Measurements from ENCODE around the gene ZC3H4.

The ZC3H4 gene

DNA sequence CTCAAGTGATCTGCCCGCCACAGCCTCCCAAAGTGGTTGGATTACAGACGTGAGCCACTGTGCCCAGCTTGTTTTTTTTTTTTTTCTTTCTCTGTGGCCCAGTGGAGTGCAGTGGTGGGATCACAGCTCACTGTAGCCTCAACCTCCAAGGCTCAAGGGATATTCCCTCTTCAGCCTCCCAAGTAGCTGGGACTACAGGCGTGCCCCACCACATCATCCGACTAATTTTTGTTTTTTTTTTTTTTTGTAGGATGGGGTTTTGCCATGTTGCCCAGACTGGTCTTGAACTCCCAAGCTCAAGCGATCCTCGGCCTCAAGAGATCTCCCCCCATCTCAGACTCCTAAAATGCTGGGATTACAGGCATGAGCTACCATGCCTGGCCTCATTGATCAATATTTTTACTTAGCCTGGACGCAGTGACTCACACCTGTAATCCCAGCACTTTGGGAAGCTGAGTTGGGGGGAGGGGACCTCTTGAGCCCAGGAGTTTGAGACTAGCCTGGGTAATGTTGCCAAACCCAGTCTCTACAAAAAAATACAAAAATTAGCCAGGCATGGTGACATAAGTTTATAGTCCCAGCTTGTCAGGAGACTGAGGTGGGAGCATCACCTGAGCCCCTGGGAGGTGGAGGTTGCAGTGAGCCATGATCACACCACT is 18.7 kb upstream of the ZC3H4 start:
- no peak for DNase-seq

- peak; percentile 98 for DNase-seq
Observed at GRCh38 chr19:47130589-47131227, 17.1 kb upstream of the ZC3H4 start, which contains the start of gene SAE1. TSS of gene SAE1 (plus strand) at chr19:47130835. CDS start at chr19:47130931, 96 bp downstream.

DNA sequence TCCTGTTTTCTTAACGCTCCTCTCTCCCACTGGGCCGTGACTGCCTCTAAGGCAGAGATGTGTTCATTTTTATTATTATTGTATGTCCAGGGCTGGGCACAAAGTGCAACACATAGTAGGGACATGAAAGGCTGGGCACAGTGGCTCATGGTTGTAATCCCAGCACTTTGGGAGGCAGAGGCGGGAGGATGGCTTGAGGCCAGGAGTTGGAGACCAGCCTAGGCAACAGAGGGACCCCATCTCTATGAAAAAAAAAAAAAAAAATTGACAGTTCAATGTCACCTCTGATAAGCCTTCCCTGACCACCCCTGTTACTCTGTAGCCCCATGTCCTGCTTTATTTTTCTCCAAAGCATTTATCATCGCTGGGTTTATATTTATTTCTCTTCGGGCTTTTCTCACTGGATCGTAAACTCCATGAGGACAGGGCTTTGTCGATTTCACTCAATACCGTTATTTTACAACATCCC is 16.6 kb upstream of the ZC3H4 start:
- DNase-seq = no peak

- DNase-seq = no peak
Observed at GRCh38 chr19:47129579-47129978, 16.0 kb upstream of the ZC3H4 start.

GRCh38 chr19:47125669-47125938 is 12.0 kb upstream of the ZC3H4 start:
- DNase-seq = no peak

DNA sequence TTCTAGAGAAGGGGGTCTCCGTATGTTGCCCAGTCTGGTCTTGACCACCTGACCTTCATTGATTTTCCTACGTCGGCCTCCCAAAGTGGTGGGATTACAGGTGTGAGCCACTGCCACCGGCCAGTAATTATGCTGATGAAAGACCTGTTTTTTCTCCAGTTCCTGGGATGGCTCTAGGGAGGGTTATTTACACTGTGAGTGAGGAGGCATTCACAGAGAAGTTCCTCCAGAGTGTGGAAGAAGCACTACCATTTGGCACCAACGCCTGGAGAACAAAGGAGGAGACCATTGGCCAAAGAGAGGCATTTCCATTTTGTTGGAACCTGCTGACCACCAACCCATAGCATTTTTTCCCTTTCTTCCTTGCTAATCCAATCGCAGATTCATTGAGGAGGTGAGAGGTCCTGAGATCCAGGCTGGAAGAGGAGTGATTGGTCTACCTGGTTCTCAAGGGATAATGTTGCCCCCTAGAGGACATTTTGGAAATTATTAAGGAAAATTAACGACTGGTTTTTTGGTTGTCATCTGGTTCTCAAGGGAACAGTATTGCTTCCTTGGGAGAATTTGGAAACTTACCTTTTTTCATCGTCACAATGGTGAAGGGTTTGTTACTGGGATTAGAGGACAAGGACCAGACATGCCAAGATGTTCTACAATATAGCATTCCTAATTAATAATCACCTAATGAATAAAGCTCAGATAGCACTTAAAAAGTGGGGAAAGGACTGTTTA is 11.5 kb upstream of the ZC3H4 start:
- peak; percentile 69 to 76 for DNase-seq

DNA sequence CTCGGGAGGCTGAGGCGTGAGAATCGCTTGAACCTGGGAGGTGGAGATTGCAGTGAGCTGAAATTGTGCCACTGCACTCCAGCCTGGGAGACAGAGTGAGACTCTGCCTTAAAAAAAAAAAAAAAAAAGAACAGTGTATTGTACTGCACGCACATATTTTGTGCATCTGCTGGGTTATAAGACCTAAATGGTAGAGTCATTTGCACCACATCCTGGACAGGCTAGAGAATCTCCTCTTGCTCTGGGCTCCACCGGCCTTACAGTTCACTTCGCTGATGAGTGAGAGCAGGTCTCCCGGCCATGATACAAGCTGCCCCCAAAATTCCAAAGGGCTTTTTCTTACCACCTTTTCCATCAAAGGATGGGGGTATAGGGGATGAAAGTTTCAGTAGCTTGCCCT is 9.8 kb upstream of the ZC3H4 start:
- DNase-seq = no peak

DNA sequence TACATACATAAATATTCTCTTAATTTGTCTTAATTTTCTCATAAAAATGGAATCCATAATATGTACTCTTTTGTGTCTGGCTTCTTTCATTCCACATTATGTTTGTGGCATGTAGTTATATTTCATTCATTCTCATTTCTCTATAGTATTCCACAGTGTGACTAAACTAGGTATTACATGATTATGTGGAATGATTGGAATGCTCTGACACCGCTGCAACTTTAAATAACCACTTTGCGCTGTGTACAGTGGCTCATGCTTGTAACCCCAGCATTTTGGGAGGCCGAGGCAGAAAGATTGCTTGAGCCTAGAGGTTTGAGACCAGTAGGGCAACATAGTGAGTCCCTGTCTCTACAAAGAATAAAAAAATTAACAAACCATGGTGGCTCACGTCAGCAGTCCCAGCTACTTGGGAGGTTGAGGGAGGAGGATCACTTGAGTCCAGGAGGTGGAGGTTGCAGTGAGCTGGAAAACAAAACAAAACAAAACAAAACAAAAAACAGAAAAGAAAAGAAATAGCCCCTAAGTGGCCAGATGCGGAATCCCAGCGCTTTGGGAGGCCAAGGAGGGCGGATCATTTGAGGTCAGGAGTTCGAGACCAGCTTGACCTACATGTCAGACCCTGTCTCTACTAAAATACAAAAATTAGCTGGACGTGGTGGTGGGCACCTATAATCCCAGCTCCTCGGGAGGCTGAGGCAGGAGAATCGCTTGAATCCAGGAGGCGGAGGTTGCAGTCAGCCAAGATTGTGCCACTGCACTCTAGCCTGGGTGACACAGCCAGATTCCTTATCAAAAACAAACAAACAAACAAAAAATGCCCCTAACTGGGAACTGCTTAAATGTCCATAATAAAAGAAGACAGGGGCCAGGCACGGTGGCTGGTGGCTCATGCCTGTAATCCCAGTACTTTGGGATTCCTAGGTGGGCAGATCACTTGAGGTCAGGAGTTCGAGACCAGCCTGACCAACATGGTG is 9.1 kb upstream of the ZC3H4 start:
- DNase-seq = no peak

DNA sequence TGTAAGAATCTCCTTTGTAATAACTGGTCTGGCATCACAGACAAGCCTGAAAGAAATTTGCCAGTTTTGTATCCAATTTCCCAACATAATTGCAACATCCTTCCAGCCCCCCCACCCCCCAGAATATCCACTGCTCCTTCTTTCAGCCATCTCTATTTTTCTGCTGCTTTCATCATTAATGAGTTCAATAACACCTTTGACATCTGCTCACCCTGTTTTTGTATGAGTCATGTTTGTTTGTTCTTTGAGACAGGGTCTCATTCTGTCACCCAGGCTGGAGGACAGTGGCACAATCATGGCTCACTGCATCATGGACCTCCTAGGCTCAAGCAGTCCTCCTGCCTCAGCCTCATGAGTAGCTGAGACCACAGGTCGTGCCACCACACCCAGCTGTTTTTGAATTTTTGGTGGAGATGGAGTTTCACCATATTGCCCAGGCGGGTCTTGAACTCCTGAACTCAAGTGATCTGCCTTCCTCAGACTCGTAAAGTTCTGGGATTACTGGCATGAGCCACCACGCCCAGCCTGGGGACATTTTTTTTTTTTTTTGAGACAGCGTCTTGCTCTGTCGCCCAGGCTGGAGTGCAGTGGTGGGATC is 7.0 kb upstream of the ZC3H4 start:
- DNase-seq = no peak

GRCh38 chr19:47113850-47114651 is 475 bp upstream of the ZC3H4 start:
- DNase-seq = peak; percentile 38 to 40

DNA sequence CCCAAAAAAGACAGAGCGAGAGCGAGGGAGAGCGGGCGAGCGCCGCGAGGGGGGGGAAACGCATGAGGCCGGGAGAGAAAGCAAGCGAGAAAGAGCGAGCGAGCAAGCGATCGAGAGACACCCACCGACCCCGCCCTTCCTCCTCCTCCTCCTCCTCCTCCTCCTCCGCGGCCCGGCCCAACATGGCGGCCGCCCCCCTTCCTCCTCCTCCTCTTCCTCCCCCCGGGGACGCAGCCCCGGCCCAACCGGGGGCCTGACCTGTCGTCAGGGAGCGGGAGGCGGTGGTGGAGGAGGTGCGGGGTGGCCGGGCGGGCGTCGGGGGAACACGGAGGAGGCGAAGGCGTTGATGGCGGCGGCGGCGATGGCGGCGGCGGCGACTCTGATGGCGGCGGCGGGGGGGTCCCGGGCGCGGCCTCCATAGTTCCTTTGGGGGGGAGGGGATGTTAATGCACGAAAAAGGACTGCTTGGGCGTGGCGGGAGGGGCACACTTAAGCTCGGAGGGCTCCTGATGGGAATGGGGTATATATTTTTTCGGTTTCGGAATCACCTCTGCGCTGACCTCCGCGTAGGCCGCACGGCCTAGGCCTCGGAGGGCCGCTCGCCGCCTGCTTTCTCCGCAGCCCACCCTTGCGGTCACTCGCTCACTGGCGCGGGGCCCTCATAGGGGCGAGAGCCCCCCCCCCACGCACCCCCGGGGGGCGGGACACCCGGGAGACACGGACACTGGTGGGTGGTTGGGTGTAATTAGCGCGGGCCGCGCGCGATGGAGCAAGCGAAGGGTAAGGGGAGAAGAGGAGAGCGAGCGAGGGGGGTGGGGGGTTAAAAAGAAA is 1.2 kb downstream of the ZC3H4 start:
- DNase-seq = peak; percentile 39 to 56

DNA sequence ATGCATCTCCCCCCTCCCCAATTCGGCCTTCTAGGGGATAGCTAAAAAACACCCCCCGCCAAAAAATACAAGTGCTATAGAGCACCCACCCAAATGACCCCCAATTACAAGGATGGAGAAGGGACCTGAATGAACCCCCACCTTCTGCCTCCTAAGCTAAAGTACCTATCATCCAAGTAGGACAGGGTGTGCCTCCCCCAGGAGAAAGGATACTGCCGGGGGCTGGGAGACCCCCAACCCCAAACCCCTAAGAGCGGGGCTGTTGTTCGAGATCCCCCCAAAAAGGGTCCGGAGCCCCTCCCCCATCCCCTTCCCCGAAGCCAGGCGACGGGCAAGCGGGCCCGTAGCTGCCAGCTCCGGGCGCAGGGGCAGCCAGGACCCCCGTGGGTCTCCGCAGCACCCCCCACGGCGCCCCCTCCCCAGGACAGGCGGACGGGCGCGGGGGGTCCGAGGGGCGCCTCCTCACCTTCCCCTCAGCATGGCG is 1.9 kb downstream of the ZC3H4 start:
- no peak for DNase-seq

DNA sequence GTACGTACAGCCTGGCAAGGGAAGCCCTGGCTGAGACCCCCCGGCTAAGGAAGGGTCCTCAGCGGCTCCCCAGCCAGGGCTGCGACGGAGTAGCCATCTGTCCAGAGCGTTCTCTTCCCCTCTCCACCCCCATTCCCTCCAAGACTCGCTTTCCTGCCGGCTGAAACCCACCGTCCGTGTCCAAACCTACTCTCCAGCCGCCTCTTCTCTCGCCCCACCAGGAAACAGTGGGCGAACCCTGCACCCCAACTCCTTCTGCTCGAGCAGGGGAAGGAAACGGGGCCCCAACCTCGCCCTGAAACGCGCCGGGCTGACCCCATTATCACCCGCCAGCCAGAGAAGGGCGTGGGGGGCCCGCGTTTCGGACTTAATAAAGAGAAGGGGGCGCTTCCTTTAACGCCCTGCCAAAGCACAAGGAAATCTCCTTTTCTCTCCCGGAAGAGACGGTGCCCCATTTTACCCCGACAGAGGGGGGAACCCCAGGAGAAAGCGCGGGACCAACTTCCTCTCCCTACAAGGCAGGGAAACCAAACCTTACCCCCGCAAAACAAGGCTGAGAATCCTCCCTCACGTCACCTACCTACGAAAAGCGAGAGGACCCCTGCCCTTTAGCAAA is 2.5 kb downstream of the ZC3H4 start:
- DNase-seq = no peak

DNA sequence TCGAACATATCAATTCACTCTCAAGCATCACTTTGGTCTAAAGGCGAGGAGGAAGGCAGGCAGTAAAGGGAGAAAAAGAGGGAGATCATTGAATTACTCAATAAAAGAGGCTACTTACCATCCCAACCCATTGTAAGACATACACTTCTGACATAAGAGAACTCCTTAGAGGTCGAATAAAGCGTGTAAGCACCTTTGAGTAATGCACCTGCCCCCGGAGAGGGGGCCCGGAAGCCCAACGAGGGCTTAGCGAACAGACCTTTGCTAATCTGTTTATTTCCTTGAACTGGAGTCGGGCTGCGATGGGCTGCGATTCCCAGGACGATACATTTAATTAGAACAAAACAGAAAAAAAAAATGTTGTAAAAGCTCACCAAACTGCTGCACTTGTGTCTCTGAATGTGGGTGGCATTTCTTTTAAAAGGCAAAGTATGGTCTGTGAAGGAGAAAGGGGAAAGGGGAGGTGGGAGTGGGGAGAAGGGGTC is 3.0 kb downstream of the ZC3H4 start:
- no peak for DNase-seq

DNA sequence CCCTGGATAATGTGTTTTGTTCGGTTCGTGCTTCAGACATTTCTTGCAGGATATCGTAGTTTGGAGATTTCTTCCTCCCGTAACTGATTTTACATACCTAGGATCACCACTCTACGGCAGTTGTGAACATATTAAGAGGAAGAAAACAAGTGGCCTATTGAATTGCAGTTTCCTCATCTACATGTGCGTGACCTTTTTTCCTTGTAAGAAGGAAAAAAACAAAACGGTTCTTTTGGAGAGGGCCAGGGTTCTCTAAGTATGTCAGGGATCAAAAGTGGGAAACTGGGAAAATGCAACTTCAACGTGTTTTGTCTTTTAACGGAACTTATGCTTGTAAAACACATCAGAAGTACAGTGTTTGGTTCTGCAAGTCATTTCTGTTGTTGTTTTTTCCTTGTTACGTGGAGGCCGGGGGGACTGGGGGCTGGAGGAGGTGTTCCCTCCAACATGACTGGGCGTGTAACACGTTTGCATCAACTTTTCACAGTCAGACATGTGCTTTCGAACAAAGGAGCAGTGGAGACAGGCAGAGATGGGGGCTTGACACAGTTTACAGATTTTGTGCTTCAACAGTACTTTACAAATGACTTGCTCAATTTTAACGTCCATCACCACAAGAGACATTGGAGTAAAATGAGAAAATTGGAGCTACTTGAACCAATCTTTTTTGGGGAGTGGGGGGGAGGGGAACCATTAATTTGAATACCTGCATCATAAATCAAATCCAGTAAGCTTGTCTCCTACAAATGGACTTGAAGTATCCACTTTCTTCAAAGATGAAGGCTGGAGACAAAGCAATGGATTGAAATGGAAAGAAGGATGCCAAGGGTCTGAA is 3.8 kb downstream of the ZC3H4 start:
- DNase-seq = no peak

GRCh38 chr19:47109177-47109540 is 4.4 kb downstream of the ZC3H4 start:
- no peak for DNase-seq

GRCh38 chr19:47107953-47108746 is 5.4 kb downstream of the ZC3H4 start:
- DNase-seq = no peak

All from SHP77 (cell line).